GM19025 (cell line): ENCODE measurements around the gene SLC25A27.
"Not testable (repeated sequence)": the region's sequence is repeated elsewhere in the genome, so short reads cannot be mapped to it uniquely, and the experiment has no call there.

Experiments used
- ATAC-seq: cut with Tn5 transposase; IDR thresholded peaks from one replicate; pipeline ENCODE4 v1.9.1; 2021; ENCODE audit warnings: mild to moderate bottlenecking, low read depth, moderate library complexity; ENCODE audit not compliant: unreplicated experiment

Gene SLC25A27

GRCh38 chr6:46652603-46653438, at the start of gene SLC25A27, which contains the start of gene CYP39A1:
TSS of gene SLC25A27 (plus strand) at chr6:46652975. CDS start at chr6:46653193, 218 bp downstream.
TSS of gene CYP39A1 (minus strand) at chr6:46652818. CDS start at chr6:46652582, 236 bp downstream.
- ATAC-seq, result peak; percentile 100

DNA sequence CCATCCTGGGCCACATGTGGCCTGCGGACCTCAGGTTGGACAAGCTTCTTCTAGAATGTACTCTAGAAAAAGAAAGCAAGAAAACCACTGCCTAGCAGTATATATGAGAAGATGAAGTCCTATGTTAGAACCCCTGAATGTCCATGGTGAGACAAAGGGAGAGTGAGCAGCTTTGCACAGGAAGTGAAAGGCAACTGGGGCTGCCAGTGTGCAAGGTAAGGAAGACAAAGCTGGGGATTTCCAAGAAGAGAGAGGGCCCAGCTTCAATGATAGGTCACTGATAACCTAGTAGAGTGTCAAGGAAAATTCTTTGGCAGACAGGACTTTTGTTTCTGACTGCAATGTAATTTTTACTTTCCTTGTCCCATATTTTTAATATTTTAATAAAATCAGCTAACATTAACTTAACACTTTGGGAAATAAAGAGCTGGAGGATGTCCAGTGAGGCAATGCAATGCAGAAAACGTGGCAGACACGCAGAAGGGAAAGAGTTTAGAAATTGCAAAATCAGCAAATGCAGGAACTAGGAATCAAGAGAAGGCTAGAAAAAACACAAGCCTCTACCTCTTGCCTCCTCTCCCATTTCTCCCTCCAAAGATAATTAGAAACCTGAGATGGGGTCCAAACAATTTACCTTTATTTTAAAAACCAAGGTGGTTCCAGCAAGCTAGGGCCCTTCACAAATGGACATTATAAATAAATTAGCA, 47.5 kb upstream of the SLC25A27 start:
- no peak for ATAC-seq

GRCh38 chr6:46606338-46606737, 46.4 kb upstream of the SLC25A27 start:
- no peak for ATAC-seq

- no peak for ATAC-seq
Observed at GRCh38 chr6:46610862-46611553, 41.8 kb upstream of the SLC25A27 start.

GRCh38 chr6:46612645-46613044, 40.1 kb upstream of the SLC25A27 start:
- ATAC-seq, result no peak

GRCh38 chr6:46618726-46619125, 34.0 kb upstream of the SLC25A27 start:
- no peak for ATAC-seq

DNA sequence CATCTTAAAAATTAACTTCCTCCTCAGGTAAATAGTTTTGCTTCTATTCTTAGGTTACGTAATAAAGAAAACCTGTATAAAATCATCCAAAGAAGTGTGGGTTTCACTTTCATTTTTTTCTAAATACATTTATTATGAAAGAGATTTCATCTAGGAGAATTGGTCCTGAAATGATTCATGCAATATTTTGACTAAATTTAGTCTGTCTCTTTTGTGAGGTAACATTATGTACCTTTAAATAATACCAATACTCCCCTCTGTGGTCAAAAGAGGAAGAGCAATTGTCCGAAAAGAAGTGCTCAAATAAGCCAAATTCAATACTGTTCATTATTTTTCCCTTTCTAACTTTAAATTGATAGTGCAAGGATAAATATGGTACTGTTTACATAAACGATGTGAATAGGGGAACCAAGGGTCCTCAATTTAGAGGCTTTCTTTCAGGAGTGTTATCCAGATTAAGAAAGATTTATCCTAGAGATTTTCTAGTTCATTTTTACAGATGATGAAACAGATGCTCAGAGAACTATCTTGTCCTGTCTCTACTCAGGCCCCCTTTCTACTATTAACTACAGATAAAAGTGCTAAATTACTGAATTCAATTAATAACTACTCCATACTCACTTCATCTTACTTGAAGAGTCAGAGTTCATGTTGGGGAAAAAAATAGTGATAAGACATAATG, 26.4 kb upstream of the SLC25A27 start:
- peak; percentile 55 for ATAC-seq

DNA sequence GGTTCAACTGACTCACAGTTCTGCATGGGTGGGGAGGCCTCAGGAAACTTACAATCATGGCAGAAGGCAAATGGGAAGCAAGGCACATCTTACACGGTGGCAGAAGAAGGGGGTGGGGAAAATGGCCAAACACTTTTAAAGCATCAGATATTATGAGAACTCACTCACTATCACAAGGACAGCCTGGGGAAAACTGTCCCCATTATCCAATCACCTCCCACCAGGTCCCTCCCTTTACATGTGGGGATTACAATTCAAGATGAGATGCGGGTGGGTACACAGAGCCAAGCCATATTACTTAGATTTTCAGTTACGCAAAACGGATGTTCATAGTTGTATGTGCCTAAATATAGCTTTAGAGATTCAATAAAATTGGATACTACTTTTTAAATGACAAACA, 25.8 kb upstream of the SLC25A27 start:
- no peak for ATAC-seq

DNA sequence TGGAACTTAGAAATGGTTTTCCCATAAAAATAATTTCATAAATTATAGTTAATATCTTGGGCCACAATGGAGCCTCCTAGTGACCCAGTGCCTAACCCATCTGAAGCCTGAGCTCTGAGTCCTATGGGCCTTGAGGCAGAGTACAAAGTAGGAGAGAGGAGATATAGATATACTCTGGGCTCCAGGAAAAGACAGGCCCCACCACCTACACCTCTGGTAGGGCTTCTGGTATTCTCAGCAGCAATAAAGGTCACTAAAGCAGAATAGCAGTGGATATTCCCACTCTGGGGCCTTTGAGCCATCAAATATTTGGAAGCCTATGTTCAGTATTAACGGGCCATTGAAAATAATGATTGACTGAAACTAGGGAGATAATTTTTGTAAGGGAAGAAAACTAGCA, 24.3 kb upstream of the SLC25A27 start:
- no peak for ATAC-seq

DNA sequence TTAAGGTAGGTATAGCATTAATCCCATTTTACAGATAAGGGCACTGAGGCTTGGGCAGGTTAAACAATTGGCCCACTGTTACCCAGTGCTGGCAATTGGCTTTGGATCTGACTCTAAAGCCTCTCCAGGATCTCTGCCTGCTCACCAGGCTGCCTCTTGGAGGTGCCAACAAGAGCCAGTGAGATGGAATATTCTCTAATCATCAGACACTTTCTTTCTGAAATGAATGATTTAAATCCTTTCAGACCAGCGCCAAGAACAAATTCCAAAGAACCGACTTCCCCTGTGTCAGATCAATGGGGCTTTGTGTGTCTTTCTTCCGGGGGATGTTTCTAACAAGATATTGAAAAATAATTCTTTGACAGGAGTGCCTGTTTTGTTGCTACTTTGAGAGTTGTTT, 23.8 kb upstream of the SLC25A27 start:
- no peak for ATAC-seq

- no peak for ATAC-seq
Observed at GRCh38 chr6:46629691-46630090, 23.1 kb upstream of the SLC25A27 start.

DNA sequence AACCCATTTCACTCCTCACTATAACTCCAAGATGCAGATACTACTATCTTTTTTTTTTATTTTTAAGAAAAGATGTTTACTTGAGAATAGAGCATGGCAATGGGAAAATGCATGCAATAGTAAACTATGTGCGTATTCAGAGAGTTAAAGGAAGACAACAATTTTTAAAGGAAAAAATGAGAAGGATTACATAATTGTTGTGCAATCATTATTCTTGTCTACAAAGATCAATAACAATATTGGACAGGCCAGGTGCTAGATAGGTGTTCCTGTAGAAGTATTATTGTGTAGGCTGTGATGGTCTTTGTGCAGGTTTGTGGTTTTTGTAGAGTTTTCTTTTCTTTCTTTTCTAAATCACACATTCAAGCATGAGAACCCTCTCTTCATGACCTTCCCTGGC, 20.7 kb upstream of the SLC25A27 start:
- ATAC-seq, result no peak

DNA sequence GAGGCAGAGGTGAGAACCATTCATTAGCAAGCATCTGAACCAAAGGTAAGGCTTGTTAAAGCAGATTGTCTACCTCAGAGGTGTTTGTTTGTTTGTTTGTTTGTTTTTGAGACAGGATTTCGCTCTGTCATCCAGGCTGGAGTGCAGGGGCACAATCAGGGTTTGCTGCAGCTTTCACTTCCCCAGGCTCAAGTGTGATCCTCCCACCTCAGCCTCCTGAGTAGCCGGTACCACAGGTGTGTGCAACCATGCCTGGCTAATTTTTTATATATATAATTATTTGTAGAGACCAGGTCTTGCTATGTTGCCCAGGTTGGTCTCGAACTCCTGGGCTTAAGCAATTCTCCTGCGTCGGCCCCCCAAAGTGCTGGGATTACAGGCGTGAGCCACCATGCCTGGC, 17.3 kb upstream of the SLC25A27 start:
- no peak for ATAC-seq

DNA sequence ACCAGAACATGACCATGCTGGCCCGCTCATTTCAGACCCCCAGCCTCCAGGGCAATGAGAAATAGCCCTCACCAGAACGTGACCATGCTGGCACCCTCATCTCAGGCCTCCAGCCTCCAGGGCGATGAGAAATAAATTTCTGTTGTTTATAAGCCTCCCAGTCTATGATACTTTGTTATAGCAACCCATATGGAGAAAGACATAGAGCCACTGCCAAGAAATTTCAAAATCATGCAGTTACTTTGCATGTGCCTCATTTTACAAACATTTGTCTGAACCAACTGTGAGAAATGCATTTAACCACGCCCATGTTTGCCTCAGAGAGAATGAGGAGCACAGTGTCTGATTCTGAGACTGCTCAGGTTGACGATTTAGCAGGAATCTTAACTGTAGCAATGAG, 15.6 kb upstream of the SLC25A27 start:
- no peak for ATAC-seq

GRCh38 chr6:46637933-46638332, 14.8 kb upstream of the SLC25A27 start:
- ATAC-seq, result no peak

- ATAC-seq, result no peak
Observed at GRCh38 chr6:46638650-46639049, 14.1 kb upstream of the SLC25A27 start.

GRCh38 chr6:46642928-46643751, 9.6 kb upstream of the SLC25A27 start:
- ATAC-seq, result no peak

DNA sequence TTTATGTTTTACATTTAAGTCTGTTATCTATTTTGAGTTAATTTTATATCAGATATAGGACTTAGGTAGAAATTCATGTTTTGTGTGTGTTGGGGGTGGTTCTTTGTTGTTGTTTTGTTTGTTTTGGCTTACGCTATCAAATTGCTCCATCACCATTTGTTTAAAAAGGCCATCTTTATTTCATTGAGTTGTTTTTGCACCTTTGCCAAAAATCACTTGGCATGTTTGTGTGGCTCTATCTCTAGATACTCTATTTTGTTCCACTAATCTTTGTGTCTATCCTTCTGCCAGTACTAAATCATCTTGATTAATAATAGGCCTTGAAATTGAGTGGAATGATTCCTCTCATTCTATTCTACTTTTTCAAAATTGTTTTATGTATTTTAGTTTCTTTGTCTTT, 7.5 kb upstream of the SLC25A27 start:
- no peak for ATAC-seq

- ATAC-seq, result not testable (repeated sequence)
Observed at GRCh38 chr6:46648108-46648507, 4.7 kb upstream of the SLC25A27 start.
